Measurements from ENCODE around the gene SVOPL. TPM values are rescaled to one million over a fixed set of nuclear protein-coding genes. Genes with fewer than 3 reads are reported as not detected.

SVOPL gene
- total and polyA plus RNA-seq, 9 of the 15 experiments (the other 6 are each of a cell fraction or from before 2014, with no cell fraction given): 0.13 to 0.42 (median 0.20) TPM; not detected in 6

DNA sequence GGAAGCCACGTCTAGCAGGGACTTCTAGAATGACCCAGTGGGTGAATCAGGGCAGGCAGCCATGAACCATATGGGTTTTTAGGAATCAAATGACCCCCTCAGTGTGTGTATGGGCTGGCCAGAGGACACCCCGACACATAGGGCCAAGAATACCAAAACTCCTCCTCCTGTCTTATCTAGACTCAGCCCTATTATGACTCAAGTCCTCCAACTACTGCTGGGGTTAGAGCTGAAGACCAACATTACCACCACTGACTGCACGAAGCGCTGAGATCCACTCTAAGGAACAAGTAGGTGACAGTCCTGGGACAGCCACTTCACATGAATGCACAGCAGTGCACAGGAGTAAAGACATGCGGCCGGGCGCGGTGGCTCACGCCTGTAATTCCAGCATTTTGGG, 11.5 kb upstream of the SVOPL start (continued):
- TF ChIP-seq, protein P1, sequence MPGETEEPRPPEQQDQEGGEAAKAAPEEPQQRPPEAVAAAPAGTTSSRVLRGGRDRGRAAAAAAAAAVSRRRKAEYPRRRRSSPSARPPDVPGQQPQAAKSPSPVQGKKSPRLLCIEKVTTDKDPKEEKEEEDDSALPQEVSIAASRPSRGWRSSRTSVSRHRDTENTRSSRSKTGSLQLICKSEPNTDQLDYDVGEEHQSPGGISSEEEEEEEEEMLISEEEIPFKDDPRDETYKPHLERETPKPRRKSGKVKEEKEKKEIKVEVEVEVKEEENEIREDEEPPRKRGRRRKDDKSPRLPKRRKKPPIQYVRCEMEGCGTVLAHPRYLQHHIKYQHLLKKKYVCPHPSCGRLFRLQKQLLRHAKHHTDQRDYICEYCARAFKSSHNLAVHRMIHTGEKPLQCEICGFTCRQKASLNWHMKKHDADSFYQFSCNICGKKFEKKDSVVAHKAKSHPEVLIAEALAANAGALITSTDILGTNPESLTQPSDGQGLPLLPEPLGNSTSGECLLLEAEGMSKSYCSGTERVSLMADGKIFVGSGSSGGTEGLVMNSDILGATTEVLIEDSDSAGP (CRISPR knock-in tag; IDR thresholded peaks at IDR 0.05): no peak
- TF ChIP-seq, protein P2, sequence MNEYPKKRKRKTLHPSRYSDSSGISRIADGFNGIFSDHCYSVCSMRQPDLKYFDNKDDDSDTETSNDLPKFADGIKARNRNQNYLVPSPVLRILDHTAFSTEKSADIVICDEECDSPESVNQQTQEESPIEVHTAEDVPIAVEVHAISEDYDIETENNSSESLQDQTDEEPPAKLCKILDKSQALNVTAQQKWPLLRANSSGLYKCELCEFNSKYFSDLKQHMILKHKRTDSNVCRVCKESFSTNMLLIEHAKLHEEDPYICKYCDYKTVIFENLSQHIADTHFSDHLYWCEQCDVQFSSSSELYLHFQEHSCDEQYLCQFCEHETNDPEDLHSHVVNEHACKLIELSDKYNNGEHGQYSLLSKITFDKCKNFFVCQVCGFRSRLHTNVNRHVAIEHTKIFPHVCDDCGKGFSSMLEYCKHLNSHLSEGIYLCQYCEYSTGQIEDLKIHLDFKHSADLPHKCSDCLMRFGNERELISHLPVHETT (CRISPR knock-in tag; conservative IDR thresholded peaks at IDR 0.05 in 1 of 2, IDR thresholded peaks at IDR 0.05 in 1 of 2): no peak
- TF ChIP-seq STAG1 (CRISPR knock-in tag; IDR thresholded peaks at IDR 0.05; ENCODE audit: borderline replicate concordance): 0 out of 2 replicates have a peak, but pooled peaks have one; percentile 17
- no peak for TF ChIP-seq CBX8 (IDR thresholded peaks at IDR 0.05; ENCODE audit: borderline replicate concordance, extremely low read depth, low read depth, low read length, poor library complexity, severe bottlenecking)
- no peak for TF ChIP-seq POLR2A (conservative IDR thresholded peaks at IDR 0.05)
- no peak for TF ChIP-seq MTA1 (IDR thresholded peaks at IDR 0.05; ENCODE audit: borderline replicate concordance)
- TF ChIP-seq JUND (IDR thresholded peaks at IDR 0.05; ENCODE audit: borderline replicate concordance, low read depth, low read length): peak; percentile 28; the same call in 1 of the 2 replicates
- TF ChIP-seq JUND (tag; IDR thresholded peaks at IDR 0.05; ENCODE audit: borderline replicate concordance, low read depth, low read length): peak; percentile 19; the same call in 1 of the 3 replicates
- TF ChIP-seq, protein P3, sequence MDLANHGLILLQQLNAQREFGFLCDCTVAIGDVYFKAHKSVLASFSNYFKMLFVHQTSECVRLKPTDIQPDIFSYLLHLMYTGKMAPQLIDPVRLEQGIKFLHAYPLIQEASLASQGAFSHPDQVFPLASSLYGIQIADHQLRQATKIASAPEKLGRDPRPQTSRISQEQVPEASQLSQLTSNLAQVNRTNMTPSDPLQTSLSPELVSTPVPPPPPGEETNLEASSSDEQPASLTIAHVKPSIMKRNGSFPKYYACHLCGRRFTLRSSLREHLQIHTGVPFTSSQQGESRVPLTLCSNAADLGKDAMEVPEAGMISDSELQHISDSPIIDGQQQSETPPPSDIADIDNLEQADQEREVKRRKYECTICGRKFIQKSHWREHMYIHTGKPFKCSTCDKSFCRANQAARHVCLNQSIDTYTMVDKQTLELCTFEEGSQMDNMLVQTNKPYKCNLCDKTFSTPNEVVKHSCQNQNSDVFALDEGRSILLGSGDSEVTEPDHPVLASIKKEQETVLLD (IDR thresholded peaks at IDR 0.05): no peak
- TF ChIP-seq GATA2 (CRISPR knock-in tag; IDR thresholded peaks at IDR 0.05): no peak
- TF ChIP-seq, protein P4, sequence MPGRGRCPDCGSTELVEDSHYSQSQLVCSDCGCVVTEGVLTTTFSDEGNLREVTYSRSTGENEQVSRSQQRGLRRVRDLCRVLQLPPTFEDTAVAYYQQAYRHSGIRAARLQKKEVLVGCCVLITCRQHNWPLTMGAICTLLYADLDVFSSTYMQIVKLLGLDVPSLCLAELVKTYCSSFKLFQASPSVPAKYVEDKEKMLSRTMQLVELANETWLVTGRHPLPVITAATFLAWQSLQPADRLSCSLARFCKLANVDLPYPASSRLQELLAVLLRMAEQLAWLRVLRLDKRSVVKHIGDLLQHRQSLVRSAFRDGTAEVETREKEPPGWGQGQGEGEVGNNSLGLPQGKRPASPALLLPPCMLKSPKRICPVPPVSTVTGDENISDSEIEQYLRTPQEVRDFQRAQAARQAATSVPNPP (IDR thresholded peaks at IDR 0.05; ENCODE audit: borderline replicate concordance, insufficient read depth, insufficient read length): no peak
- no peak for TF ChIP-seq XRCC5 (IDR thresholded peaks at IDR 0.05; ENCODE audit: low read depth, low read length)
- TF ChIP-seq FOSL1 (tag; conservative IDR thresholded peaks at IDR 0.05): peak; percentile 77
- TF ChIP-seq, protein P5, sequence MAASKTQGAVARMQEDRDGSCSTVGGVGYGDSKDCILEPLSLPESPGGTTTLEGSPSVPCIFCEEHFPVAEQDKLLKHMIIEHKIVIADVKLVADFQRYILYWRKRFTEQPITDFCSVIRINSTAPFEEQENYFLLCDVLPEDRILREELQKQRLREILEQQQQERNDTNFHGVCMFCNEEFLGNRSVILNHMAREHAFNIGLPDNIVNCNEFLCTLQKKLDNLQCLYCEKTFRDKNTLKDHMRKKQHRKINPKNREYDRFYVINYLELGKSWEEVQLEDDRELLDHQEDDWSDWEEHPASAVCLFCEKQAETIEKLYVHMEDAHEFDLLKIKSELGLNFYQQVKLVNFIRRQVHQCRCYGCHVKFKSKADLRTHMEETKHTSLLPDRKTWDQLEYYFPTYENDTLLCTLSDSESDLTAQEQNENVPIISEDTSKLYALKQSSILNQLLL (CRISPR knock-in tag; IDR thresholded peaks at IDR 0.05; ENCODE audit: borderline replicate concordance): no peak
- TF ChIP-seq SLC30A9 (CRISPR knock-in tag; IDR thresholded peaks at IDR 0.05): no peak
- TF ChIP-seq EHMT2 (IDR thresholded peaks at IDR 0.05): no peak
- no peak for TF ChIP-seq SRSF3 (IDR thresholded peaks at IDR 0.05; ENCODE audit: insufficient read depth, low read length)
- no peak for TF ChIP-seq RBM25 (IDR thresholded peaks at IDR 0.05; ENCODE audit: low read depth, low read length, severe bottlenecking)
- TF ChIP-seq, protein P6, sequence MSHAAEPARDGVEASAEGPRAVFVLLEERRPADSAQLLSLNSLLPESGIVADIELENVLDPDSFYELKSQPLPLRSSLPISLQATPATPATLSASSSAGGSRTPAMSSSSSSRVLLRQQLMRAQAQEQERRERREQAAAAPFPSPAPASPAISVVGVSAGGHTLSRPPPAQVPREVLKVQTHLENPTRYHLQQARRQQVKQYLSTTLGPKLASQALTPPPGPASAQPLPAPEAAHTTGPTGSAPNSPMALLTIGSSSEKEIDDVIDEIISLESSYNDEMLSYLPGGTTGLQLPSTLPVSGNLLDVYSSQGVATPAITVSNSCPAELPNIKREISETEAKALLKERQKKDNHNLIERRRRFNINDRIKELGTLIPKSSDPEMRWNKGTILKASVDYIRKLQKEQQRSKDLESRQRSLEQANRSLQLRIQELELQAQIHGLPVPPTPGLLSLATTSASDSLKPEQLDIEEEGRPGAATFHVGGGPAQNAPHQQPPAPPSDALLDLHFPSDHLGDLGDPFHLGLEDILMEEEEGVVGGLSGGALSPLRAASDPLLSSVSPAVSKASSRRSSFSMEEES (CRISPR knock-in tag; IDR thresholded peaks at IDR 0.05): no peak

Measured in K562 (cell line).